Dedifferentiated amniotic fluid mesenchymal stem cell (primary cell): ENCODE results near the gene EFNB1.

Experiments
- DNase-seq: peaks from one replicate; pipeline ENCODE4 v3.0.0-alpha.2; 2016; ENCODE audit errors: extremely low spot score

Gene EFNB1

GRCh38 chrX:68827848-68828624, 785 bp upstream of the EFNB1 start:
- peak; percentile 59 for DNase-seq

GRCh38 chrX:68829582-68830418, 979 bp downstream of the EFNB1 start:
- DNase-seq = no peak

DNA sequence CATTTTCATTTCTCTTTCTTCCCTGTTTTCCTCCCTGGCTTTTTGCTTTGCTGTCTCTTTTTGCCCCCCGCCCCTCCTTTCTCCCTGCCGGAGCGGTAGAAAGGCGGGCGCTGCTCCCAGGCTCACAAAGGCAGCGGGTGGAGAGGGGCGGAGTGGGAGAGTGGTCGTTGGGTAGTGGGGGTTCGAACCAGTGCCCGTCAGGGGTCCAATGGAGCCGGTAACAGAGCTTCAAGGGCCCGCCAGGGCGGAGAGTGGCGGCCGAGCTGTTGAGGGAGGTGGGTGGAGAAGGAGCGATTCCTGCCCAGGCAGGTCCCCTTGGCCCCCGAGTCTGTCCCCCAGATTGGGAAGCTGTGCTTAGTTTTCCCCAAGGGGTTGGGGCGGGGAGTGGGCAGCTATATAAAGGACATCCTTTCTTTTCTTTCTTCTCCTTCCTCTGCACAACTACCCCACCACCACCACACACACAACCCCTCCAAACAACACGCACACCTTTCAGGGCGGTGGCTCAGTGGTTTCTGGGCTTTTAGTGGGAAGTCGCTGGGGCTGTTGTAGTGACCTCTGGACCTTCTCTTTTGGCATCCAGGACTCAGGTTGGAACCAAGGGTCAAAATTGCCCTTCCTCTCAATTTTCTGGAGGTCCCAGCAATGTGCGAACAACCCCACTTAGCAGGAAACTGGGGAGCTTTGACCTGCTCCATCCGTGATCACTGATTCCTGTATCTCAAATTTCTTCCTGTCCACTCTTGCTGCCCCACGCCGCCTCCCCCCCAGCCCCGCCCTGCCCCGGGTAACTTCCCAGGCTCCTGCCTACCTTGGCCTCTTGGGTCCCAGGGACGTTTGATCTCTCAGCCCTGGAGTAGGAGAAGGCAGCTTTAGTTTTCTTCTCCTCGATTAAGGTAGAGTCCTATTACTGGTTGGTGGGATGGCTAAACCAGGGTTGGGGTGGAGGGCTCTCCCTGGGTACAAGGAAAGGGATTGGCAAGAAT, 1.9 kb downstream of the EFNB1 start:
- no peak for DNase-seq

DNA sequence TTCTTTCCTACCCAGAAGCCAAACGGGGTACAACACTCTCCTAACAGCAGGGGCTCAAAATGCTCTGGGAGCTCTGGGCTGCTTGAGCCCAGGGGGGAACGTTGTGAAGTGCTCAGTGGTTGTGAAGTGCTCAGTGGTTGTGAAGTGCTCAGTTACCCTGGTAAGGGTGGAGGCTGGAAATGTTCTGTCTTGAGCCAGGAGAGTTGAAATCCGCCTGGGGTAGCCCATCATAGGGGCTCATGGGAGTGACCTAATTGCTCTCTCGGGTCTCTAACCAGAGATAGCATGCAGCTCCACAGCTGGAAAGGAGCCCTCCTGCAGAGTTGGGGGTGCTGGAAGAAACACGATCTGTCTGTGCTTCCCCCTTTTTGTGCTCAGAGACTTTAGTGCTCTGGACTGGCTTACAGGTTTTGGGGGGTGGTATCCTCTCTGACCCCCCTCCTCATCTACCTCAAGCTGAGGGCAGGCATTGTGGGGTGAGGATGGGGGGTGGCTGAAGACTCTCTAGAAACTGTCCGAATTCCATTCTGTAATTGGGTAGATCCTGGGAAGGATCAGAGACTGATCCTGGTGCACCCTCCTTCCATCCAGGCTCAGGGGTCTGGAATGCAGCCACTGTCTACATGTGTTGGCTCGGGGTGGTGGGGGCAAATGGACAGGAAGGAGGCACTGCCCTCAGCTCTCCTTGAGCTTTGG, 2.7 kb downstream of the EFNB1 start:
- DNase-seq = no peak

- peak; percentile 64 for DNase-seq
Observed at GRCh38 chrX:68832101-68832416, 3.2 kb downstream of the EFNB1 start.

DNA sequence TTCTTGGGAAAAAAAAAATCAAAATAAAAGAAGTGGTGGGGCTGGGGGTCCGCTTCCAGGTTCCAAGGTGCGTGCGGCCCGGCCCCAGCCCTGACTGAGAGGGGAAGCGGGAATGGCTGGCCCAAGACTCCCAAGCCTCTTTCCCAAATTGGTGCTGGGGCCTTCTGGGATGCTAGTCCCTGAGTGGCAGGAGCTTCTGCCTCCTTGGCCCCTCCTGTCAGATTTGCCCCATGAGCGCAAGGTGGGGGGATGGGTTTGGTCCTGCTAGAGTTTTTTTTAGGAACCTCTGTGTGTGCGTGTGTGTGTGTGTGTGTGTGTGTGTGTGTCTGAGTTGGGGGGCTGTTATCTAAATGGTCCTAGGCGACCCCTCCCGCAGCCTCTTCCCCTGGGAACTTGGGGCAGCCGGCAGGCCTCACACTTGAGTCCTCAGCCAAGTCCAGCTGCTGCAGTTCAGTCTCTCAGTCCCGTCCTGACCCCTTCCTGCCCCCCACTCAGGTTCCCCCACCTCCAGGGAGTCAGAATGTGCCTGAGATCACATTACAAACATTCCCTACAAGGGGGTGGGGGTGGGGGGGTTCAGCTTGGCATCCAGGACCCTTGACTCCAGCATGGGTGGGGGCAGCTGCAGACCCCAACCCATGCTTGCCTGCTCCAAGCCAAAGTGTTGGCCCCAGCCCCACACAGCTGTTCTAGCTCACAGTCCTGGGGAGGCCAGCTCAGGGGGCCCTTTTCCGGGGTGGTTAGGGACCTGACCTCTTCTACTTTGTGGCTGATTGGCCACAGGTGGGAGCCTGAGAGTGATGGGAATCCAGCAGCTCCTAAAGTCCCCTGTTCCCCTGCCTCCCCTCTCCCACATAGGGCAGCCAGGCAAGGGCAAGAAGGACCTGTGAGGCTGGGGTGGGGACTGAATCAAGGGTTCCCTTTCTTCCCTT, 4.0 kb downstream of the EFNB1 start:
- DNase-seq = no peak

- DNase-seq = no peak
Observed at GRCh38 chrX:68833448-68833805, 4.6 kb downstream of the EFNB1 start.

GRCh38 chrX:68833855-68834331, 5.1 kb downstream of the EFNB1 start:
- no peak for DNase-seq

GRCh38 chrX:68834371-68835103, 5.7 kb downstream of the EFNB1 start:
- DNase-seq = no peak

- DNase-seq = no peak
Observed at GRCh38 chrX:68835104-68835442, 6.3 kb downstream of the EFNB1 start.

DNA sequence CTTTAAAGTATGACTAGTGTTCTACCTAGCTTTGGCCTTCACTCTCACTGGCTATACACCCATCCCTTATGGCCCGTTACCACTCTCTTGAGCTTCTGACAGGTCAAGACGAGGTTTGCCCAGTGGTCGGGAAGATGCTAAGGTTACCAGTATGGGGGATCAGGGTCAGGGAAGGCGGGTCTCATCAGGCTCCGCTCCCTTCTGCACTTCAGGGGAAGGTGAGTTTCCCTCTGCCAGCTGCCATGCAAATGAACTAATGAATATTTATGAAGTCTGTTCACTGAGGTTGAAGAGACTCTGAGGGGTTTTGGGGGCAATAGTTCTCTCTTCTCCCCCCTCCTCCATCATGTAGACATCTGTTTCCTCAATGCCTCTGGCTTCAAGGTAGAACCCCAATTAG, 6.6 kb downstream of the EFNB1 start:
- no peak for DNase-seq

DNA sequence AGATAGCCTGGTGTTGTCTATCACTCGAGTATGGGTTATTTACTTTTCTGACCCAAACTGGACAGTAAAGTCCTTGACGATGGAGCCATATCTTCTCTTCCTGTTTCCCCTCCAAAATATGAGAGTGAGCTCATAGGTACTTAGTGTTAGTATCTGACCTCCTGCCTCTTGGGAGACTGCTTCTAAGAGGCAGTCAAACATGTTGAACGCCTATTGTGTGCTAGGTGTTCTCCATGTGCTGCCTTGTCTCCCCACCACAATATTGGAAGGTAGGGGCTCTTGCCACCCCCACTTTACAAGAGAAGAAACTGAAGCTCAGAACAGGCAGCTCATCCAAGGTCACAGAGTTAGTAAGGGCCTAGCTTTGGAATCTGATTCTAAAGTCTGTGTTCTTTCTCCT, 8.3 kb downstream of the EFNB1 start:
- DNase-seq = no peak

DNA sequence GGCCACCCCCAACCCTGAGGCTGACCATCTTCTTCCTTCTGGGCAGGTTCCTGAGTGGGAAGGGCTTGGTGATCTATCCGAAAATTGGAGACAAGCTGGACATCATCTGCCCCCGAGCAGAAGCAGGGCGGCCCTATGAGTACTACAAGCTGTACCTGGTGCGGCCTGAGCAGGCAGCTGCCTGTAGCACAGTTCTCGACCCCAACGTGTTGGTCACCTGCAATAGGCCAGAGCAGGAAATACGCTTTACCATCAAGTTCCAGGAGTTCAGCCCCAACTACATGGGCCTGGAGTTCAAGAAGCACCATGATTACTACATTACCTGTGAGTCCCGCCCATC, 9.7 kb downstream of the EFNB1 start:
- DNase-seq = no peak

GRCh38 chrX:68839771-68840170, 10.9 kb downstream of the EFNB1 start:
- DNase-seq = no peak

DNA sequence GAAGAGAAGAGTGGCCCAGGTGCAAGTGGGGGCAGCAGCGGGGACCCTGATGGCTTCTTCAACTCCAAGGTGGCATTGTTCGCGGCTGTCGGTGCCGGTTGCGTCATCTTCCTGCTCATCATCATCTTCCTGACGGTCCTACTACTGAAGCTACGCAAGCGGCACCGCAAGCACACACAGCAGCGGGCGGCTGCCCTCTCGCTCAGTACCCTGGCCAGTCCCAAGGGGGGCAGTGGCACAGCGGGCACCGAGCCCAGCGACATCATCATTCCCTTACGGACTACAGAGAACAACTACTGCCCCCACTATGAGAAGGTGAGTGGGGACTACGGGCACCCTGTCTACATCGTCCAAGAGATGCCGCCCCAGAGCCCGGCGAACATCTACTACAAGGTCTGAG, 11.4 kb downstream of the EFNB1 start:
- no peak for DNase-seq

DNA sequence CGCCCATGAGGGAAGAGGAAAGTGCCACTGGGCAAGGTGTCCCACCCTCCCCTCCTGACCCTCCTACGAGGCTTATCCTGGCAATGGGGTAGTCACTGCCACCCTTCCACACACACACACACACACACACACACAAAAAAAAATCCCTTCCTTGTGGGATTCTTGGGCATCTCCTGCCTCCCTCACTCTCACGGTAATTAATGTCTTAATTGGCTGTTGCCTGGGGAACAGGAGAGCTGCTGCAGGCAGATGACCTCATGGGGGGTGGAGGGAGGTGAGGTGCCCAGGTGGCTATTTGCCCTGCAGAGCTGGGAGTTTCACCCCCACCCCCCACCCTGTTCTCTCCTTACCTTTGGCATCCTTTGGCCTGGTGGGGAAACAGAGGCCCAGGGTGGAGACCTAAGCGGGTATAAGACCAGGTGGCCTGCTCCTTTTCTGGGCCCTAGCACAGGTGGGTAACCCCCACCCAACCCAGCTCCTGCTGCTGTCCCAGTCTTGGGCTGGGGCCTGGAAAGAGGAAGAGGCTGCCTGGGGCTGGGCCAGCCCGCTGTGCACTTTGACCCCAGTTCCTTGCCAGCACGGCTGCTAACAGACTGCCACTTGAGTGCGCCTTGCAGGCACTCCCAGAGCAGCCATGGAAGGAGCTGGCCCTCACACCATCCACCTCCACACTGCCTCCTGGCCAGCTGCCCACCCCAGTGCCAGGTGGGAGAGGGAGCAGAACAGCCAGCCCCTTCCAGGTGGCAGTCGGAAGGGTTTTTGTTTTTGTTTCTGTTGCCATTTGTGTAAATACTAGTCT, 12.6 kb downstream of the EFNB1 start:
- DNase-seq = no peak

DNA sequence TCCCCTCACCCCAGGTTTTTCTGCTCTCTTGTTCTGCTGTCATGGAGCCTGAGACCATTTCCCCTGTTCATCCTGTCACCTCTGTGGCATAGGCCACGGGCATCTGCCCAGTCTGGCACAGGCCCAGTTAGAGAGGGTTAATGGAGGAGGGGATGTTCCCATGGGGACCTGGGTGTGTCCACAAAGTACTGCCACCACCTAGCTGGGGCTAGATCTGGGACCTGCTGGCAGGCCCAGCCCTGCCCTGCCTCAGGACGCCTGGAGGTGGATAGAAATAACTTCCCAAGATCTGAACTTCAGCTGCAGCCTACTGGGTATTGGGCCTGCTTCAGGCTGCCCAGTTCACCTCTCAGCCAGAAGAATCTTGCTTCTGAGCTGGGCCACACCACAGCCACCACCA, 13.5 kb downstream of the EFNB1 start:
- no peak for DNase-seq

DNA sequence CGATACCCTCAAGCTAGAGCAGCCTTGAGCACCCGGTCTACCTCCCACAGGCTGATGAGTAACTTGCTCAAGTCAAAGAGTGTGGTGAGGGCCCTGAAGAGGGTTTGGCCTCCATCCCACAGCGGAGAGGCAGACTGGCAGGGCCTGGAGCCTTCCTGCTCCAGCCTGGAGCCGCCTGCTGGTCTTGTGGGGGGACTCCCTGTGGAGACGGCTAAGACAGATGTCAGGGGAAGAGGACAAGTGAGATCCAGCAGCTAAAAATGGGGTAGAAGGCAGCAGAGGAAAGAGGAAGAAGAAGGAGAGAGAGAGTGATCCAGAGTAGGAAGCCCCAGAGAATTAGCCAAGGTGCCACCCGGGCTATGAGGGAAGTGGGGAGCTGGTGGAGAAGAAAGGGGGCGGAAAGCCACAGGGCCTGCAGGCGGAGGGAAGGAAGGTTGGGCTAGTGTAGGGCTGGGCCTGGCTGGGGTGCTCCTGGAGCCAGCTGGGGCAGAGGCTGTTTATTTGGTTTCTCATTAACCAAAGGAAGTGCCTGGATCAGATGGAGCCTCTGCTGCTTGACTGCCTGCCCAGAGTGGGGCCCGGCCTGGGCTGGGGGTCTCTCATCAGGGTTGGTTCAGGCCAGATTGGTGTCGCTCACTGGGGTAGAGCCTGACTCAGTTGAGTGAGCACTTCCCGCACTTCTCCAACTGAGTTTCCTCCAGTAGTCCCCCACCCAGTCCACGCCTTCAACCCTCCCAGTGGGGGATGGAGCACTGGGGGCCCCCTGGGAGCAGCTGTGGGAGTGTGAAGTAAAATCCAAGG, 14.2 kb downstream of the EFNB1 start:
- no peak for DNase-seq
